Measurements from ENCODE around the gene NELFE.
"Not testable (repeated sequence)": the region's sequence is repeated elsewhere in the genome, so short reads cannot be mapped to it uniquely, and the experiment has no call there.

The NELFE gene

DNA sequence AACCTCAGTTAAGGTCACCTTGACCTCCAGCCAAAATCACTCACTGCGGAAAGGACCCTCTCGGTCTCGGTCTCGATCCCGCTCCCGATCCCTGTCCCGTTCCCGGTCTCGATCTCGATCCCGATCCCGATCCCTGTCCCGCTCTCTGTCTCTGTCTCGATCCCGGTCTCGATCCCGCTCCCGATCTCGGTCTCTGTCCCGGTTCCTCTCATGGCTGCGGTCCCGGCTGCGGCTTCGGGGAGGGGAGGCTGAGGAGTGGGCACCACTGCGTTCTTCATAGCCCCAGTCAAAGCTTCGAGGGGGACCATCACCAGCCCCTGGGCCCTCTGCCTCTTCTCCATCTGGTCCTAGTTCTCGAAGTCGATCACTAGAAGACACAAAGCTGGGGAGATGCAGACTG lies 4.3 kb downstream of the NELFE start:
- FAIRE-seq (no peak), DNase-seq (ENCODE audit: extremely low spot score, insufficient read length, low read depth) (no peak)

DNA sequence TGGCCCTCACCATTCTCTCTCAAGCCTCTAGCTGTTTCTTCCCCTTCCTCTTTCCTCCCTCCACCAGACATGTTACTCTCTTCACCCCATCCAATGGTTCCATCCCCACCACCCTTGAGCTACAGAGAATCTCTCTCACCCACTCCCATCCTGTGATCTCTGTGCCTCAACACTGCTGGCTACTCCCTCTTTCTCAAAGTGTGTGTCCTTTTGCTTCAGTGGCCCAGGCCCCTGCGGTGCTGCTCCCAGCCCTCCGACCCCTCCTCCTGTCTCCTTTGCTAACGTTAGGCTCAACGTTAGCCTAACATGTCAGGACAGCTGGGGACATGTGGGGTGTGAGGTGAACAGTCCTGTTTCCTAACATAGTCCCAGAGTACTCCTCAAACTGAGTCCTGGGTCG lies 5.9 kb downstream of the NELFE start:
- FAIRE-seq (no peak), DNase-seq (ENCODE audit: extremely low spot score, insufficient read length, low read depth) (no peak)

DNA sequence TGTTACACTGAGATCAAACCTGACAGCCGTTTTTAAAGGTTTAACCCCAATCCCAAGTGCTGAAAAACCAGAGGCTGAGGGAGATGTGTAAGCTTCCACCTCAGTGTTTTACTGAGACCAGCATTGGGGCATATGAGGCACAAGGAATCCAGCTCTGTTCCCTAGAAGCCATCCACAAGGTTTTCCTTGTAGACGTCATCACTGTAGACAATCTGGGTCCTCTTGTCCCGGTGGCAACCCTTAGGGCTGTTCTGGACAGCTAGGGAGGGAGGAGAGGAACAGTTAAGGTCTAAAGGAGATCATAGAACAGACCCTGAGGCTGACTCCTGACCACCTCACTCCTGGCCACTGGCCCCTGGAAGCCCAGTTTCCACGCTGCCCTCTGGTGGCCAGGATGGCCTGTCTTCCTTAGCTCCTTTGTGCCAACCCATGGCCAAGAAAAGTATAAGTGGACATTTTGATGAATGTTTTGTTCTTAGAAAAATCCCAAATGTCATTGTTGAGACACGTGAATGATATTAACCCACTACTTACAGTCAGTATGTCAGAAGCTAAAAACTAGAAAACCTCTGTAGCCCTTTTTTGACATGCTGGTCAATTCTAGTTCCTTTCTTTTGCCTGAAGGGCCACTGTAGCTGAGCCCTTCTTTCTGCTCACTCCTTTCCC lies 6.5 kb downstream of the NELFE start:
- DNase-seq (ENCODE audit: extremely low spot score, insufficient read length, low read depth): no peak
- peak; percentile 5 for FAIRE-seq

DNA sequence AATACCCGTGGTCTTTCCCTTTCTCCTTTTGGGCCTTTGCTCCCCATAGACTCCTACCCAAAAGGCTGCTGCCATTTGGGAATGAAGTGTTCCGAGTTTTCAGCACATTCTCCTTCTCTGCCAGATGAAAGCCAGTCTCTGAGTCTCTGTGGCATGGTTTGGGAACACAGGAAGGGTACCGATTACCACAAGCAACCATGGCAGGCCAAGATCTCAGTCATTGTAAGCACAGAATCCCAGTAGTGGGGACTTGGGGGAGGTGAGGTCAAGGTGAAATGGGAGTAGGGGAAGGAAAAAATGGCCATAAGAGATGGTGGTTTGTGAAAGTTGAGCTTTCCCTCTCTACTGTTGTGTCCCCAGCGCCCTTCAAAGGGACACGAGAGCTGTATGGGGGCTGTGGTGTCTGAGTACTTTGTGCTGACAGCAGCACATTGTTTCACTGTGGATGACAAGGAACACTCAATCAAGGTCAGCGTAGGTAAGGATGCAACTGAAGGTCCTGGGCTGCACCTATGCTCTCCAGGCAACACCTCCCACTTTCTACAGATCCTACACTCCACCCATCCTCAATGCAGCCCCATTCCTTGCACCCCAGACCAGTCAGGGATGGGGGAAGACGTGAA lies 8.7 kb downstream of the NELFE start:
- DNase-seq (ENCODE audit: extremely low spot score, insufficient read length, low read depth): no peak
- no peak for FAIRE-seq

DNA sequence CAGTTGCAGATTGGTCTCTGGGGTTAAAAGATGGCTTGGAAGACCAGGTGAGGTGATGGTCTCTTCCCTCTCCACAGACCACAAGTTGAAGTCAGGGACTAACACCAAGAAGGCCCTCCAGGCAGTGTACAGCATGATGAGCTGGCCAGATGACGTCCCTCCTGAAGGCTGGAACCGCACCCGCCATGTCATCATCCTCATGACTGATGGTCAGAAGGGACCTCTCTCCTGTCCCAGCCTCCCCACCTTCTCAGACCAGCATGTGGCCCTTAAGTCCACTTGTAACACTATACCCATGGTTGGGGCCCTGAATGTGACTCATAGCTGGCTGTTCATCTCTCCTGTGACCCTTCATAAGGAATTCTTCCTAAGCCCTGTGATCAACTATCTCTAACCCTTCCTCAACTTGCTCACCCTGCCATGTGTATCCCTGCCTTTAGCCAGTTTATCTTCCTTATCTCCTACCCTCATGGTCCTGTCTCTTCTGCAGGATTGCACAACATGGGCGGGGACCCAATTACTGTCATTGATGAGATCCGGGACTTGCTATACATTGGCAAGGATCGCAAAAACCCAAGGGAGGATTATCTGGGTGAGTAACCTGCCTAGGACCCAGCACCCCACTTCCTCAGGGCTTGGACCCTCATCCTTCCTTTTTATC lies 9.9 kb downstream of the NELFE start:
- FAIRE-seq: no peak
- no peak for DNase-seq (ENCODE audit: extremely low spot score, insufficient read length, low read depth)

DNA sequence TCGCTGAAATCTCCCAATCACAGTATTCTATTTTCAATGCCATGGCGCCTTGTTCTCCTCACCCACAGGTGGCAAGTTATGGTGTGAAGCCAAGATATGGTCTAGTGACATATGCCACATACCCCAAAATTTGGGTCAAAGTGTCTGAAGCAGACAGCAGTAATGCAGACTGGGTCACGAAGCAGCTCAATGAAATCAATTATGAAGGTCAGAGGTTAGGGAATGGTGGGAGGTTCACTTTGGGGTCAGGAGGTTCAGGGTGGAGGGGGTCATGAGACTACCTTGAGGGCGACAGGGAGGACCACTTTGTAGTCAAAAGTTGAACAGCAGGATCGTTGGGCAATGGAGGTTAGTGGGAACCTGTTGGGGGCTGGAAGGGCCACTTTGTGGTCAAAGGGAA lies 10.5 kb downstream of the NELFE start:
- DNase-seq (ENCODE audit: extremely low spot score, insufficient read length, low read depth) (no peak), FAIRE-seq (no peak)

DNA sequence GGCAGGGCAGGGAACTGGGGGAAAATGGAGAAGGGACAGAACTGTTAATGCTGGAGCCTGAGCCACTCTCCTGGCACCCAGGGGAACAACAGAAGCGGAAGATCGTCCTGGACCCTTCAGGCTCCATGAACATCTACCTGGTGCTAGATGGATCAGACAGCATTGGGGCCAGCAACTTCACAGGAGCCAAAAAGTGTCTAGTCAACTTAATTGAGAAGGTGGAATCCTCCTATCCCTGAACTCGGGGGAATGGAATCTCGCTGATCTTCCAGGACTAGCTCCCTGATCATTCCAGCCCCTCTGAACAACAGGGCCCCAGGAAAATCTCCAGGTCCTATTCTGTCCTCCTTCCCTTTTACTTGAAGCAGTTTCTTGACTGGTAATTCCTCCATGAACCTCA lies 10.9 kb downstream of the NELFE start:
- FAIRE-seq (no peak), DNase-seq (ENCODE audit: extremely low spot score, insufficient read length, low read depth) (no peak)

DNA sequence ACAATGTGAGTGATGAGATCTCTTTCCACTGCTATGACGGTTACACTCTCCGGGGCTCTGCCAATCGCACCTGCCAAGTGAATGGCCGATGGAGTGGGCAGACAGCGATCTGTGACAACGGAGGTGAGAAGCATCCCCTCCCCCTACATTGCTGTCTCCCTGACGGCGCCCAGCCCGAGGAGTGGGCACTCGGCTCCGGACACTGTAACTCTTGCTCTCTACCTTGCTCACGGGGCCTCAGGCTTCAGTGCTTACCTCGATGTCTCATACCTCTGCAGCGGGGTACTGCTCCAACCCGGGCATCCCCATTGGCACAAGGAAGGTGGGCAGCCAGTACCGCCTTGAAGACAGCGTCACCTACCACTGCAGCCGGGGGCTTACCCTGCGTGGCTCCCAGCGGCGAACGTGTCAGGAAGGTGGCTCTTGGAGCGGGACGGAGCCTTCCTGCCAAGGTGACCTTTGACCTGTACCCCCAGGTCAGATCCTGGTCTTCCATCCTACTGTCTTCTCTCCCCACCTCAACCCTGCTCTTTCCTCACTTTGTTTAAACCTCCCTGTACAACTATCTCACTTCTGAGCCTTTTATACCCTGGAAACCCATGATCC lies 11.6 kb downstream of the NELFE start:
- DNase-seq (ENCODE audit: extremely low spot score, insufficient read length, low read depth) (no peak), FAIRE-seq (no peak)

DNA sequence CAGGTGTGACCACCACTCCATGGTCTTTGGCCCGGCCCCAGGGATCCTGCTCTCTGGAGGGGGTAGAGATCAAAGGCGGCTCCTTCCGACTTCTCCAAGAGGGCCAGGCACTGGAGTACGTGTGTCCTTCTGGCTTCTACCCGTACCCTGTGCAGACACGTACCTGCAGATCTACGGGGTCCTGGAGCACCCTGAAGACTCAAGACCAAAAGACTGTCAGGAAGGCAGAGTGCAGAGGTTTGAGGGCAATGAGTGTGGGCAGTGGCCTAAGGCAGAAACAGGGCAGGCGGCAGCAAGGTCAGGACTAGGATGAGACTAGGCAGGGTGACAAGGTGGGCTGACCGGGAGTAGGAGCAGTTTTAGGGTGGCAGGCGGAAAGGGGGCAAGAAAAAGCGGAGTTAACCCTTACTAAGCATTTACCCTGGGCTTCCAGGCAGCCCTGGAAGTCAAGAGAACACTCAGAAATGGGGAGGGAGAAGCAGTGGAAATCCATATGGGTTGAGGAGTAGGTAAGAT lies 12.3 kb downstream of the NELFE start:
- FAIRE-seq (no peak), DNase-seq (ENCODE audit: extremely low spot score, insufficient read length, low read depth) (no peak)

DNA sequence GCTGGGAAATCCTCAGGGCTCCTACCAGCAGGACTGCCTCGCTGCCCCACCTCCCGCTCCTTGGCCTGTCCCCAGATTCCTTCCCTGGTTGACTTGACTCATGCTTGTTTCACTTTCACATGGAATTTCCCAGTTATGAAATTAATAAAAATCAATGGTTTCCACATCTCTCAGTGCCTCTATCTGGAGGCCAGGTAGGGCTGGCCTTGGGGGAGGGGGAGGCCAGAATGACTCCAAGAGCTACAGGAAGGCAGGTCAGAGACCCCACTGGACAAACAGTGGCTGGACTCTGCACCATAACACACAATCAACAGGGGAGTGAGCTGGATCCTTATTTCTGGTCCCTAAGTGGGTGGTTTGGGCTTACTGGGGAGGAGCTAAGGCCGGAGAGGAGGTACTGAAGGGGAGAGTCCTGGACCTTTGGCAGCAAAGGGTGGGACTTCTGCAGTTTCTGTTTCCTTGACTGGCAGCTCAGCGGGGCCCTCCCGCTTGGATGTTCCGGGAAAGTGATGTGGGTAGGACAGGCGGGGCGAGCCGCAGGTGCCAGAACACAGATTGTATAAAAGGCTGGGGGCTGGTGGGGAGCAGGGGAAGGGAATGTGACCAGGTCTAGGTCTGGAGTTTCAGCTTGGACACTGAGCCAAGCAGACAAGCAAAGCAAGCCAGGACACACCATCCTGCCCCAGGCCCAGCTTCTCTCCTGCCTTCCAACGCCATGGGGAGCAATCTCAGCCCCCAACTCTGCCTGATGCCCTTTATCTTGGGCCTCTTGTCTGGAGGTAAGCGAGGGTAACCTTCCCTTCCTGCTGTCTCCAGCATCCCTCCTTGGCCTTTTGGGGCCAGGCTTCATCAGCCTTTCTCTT lies 13.0 kb downstream of the NELFE start, which contains the start of gene CFB:
Gene CFB (plus strand): TSS at position 589 of the 863 bp plus-strand sequence. CDS start 127 bp downstream, at position 716.
- FAIRE-seq (no peak), DNase-seq (ENCODE audit: extremely low spot score, insufficient read length, low read depth) (no peak)

DNA sequence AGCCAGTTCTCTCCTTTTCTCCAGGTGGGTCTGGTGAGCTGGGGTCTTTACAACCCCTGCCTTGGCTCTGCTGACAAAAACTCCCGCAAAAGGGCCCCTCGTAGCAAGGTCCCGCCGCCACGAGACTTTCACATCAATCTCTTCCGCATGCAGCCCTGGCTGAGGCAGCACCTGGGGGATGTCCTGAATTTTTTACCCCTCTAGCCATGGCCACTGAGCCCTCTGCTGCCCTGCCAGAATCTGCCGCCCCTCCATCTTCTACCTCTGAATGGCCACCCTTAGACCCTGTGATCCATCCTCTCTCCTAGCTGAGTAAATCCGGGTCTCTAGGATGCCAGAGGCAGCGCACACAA lies 13.6 kb downstream of the NELFE start:
- FAIRE-seq (no peak), DNase-seq (ENCODE audit: extremely low spot score, insufficient read length, low read depth) (no peak)

DNA sequence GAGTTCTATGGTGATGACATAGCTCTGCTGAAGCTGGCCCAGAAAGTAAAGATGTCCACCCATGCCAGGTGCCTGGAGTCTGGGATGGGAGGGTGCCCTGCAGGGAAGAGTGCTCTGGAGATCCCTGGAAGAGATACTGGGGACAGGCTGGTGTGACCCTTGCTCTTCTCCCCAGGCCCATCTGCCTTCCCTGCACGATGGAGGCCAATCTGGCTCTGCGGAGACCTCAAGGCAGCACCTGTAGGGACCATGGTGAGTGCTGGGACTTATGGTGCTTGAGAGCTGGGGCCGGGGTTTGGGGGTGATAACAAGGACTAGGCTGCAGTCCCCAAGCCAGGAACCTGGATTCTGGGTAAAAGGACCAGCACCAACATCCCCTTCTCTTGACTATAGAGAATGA lies 15.0 kb downstream of the NELFE start:
- DNase-seq (ENCODE audit: extremely low spot score, insufficient read length, low read depth) (no peak), FAIRE-seq (no peak)

DNA sequence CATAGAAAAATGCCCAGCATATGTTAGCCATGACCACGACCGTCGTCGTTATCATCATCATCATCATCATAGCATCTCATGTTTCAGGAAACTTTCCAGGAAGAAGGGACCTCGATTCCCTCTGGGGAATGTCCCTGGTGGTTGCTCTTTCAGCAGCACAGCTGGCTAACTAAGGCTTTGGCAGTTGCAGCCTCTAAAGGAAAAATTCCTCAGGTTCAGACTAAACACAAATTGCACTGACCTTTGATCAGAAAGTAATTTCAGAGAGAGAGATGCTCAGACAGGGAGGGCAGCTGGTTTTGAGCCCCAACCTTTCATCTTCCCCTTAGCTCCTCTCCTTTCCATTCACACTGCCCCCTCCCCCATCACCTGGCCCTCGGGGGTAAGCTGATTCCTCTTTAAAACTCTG lies 18.5 kb downstream of the NELFE start:
- DNase-seq (ENCODE audit: extremely low spot score, insufficient read length, low read depth) (no peak), FAIRE-seq (no peak)

DNA sequence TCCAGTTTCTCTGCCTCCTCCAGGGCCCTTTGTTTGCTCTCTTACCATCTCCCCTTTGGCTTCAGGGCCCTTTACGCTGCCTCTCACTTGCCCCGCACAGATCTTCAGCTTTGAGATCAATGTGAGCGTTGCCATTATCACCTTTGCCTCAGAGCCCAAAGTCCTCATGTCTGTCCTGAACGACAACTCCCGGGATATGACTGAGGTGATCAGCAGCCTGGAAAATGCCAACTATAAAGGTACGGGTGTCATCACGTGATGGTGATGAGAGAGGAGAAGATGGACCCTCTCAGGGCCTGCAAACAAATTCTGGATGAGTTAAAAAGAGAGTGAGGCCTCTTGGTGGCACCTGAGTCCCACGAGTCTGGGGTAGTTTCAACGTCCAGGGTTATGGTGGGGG lies 22.9 kb downstream of the NELFE start:
- no peak for FAIRE-seq
- DNase-seq (ENCODE audit: extremely low spot score, insufficient read length, low read depth): no peak

DNA sequence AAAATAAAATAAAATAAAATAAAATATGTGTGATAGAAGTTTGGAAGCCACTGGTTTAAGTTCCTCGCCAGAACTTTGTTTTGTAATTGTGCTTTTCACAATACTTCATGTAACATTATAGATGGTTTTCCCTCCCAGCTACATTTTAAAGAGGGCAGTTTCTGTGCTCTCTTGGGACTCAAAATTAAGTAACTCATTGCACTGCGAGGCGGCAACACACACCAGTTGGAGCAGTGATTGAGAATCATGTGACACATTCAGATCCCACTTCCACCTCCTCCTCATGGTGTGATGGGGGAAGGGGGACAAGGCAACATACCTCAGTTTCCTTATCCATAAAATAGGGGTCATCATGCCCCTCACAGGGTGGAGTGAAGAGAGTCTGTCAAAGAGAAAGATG lies 23.8 kb downstream of the NELFE start:
- FAIRE-seq (no peak), DNase-seq (ENCODE audit: extremely low spot score, insufficient read length, low read depth) (no peak)

DNA sequence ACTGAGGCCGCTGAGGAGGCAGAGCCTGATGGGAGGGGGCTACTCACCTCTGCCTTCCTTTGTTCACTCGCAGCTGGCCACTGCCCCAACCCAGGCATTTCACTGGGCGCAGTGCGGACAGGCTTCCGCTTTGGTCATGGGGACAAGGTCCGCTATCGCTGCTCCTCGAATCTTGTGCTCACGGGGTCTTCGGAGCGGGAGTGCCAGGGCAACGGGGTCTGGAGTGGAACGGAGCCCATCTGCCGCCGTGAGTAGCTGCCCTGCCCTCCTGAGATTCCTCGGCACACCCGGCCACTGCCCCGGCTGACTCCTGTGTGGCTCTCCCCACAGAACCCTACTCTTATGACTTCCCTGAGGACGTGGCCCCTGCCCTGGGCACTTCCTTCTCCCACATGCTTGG lies 25.2 kb downstream of the NELFE start:
- no peak for DNase-seq (ENCODE audit: extremely low spot score, insufficient read length, low read depth)
- FAIRE-seq: no peak

DNA sequence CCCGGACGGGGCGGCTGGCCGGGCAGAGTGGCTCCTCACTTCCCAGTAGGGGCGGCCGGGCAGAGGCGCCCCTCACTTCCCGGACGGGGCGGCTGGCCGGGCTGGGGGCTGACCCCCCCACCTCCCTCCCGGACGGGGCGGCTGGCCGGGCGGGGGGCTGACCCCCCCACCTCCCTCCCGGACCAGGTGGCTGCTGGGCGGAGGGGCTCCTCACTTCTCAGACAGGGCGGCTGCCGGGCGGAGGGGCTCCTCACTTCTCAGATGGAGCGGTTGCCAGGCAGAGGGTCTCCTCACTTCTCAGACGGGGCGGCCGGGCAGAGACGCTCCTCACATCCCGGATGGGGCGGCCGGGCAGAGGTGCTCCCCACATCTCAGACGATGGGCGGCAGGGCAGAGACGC lies 26.6 kb downstream of the NELFE start:
- not testable (repeated sequence) for FAIRE-seq; DNase-seq (ENCODE audit: extremely low spot score, insufficient read length, low read depth)

DNA sequence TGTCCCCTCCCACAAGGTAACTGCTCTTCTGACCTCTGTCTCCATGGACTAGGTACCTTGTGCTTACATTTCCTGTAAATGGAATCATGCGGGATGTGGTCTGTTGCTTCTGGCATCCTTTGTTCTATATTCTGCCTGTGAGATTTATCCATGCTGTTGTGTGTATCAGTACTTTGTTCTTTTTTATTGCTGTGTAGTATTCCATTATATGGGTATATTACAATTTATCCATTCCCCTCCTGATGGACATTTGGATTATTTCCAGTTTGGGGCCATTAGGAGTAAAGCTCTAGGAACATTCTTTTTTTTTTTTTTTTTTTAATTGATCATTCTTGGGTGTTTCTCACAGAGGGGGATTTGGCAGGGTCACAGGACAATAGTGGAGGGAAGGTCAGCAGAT lies 27.8 kb downstream of the NELFE start:
- no peak for FAIRE-seq
- DNase-seq (ENCODE audit: extremely low spot score, insufficient read length, low read depth): no peak

DNA sequence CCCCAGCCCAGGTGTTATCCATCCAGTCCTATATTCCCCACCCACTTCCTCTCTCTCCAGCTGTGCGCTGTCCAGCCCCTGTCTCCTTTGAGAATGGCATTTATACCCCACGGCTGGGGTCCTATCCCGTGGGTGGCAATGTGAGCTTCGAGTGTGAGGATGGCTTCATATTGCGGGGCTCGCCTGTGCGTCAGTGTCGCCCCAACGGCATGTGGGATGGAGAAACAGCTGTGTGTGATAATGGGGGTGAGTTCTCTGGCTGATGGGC lies 30.2 kb downstream of the NELFE start:
- FAIRE-seq (no peak), DNase-seq (ENCODE audit: extremely low spot score, insufficient read length, low read depth) (no peak)

DNA sequence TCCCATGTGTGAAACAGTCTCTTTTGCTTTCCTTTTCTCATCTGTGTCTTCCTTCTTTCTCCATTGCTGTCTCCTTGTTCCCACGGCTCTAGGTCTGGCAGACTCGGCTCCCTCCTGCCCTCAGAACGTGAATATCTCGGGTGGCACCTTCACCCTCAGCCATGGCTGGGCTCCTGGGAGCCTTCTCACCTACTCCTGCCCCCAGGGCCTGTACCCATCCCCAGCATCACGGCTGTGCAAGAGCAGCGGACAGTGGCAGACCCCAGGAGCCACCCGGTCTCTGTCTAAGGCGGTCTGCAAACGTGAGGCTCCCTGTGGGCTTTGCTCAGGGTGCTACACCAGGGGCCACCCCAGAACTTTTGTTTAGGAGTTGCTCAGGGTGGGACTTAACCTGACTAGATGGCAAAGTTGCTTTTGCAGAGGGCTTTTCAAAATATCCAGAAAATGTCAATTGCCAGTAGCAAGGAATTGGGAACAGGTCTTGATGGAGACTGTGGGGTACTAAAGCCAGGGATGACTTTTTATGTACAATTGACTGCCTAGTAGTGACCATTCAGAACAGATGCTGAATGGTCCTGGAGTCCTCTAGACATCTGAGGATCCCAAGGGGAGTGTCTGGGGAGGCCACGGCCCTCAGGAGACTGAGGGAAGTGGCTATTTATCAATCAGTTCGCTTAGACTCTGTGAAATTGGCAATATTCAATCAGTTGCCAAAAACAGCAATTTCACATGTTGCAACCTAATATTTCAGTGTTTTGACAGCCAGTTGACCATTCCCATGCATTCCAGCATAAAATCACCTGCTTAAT lies 30.7 kb downstream of the NELFE start:
- DNase-seq (ENCODE audit: extremely low spot score, insufficient read length, low read depth) (no peak), FAIRE-seq (no peak)
